Ovary (tissue), 3 donors: Measurements from ENCODE around the gene DAG1.

ENCODE experiments used
- CTCF ChIP-seq, 3 donors: fragments of 450-650 bp in 2 of 3; fragments of 200-600 bp in 1 of 3; IDR thresholded peaks; one replicate each; pipeline versions ENCODE4 v1.5.1 to v1.8.0; 2016 to 2022; ENCODE audit warnings: antibody characterized with exemption in 3 of 3, mild to moderate bottlenecking in 1 of 3
- EP300 ChIP-seq: sonication (generic); formaldehyde crosslinking; IDR thresholded peaks from one replicate; pipeline ENCODE4 v1.6.1; 2017; ENCODE audit warnings: antibody characterized with exemption
- POLR2A ChIP-seq: fragments of 450-650 bp; IDR thresholded peaks from one replicate; pipeline ENCODE4 v1.6.1; 2017; ENCODE audit warnings: antibody characterized with exemption, mild to moderate bottlenecking, moderate library complexity
- donor health status: DM: no; HTN: no; CAD: no.

- no peak for TF ChIP-seq CTCF (IDR thresholded peaks at IDR 0.05)
- no peak for TF ChIP-seq EP300
- TF ChIP-seq POLR2A = no peak
Measured at GRCh38 chr3:49492969-49493368, 22.9 kb downstream of the DAG1 start.
